Measurements from ENCODE around the gene MTHFD2L.
"Not testable (repeated sequence)": the region's sequence is repeated elsewhere in the genome, so short reads cannot be mapped to it uniquely, and the experiment has no call there.

DNA sequence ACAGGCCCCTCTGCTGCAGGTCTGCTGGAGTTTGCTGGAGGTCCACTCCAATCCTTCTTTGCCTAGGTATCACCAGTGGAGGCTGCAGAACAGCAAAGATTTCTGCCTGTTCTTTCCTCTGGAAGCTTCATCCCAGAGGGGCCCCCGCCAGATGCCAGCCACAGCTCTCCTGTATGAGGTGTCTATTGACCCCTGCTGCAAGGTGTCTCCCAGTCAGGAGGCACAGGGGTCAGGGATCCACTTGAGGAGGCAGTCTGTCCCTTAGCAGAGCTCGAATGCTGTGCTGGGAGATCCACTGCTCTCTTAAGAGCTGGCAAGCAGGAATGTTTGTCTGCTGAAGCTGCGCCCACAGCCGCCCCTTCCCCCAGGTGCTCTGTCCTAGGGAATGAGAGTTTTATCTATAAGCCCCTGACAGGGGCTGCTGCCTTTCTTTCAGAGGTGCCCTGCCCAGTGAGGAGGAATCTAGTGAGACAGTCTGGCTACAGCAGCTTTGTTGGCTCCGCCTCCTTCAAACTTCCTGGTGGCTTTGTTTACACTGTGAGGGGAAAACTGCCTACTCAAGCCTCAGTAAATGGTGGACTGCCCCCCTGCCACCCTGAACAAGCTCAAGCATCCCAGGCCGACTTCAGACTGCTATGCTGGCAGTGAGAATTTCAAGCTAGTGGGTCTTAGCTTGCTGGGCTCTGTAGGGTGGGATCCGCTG lies 56.7 kb downstream of the MTHFD2L start:
- TF ChIP-seq, protein P1, sequence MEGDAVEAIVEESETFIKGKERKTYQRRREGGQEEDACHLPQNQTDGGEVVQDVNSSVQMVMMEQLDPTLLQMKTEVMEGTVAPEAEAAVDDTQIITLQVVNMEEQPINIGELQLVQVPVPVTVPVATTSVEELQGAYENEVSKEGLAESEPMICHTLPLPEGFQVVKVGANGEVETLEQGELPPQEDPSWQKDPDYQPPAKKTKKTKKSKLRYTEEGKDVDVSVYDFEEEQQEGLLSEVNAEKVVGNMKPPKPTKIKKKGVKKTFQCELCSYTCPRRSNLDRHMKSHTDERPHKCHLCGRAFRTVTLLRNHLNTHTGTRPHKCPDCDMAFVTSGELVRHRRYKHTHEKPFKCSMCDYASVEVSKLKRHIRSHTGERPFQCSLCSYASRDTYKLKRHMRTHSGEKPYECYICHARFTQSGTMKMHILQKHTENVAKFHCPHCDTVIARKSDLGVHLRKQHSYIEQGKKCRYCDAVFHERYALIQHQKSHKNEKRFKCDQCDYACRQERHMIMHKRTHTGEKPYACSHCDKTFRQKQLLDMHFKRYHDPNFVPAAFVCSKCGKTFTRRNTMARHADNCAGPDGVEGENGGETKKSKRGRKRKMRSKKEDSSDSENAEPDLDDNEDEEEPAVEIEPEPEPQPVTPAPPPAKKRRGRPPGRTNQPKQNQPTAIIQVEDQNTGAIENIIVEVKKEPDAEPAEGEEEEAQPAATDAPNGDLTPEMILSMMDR (IDR thresholded peaks at IDR 0.05), result not testable (repeated sequence)
- TF ChIP-seq POLR2A (IDR thresholded peaks at IDR 0.05), result not testable (repeated sequence)
